HepG2 (cell line): ENCODE measurements around the gene CHI3L1. TPM values are rescaled to one million over a fixed set of nuclear protein-coding genes. Genes with fewer than 3 reads are reported as not detected.

ENCODE experiments used
- AHR ChIP-seq: IDR thresholded peaks from 2 replicates; pipeline ENCODE4 v1.6.1; 2018; ENCODE audit warnings: missing genetic modification reagents, missing compliant biosample characterization
- SAP130 ChIP-seq: IDR thresholded peaks from 2 replicates; pipeline ENCODE4 v1.6.1; 2016; ENCODE audit warnings: low read depth
- SIN3B ChIP-seq: fragments of 150-350 bp; IDR thresholded peaks from 2 replicates; pipeline ENCODE4 v1.6.1; 2014; ENCODE audit warnings: low read length
- ZBTB40 ChIP-seq, 2 experiments: fragments of 450-650 bp in 1 of 2; sonication (generic) in 1 of 2; formaldehyde crosslinking in 1 of 2; IDR thresholded peaks; 2 replicates each; pipeline versions ENCODE4 v1.6.1 to v1.8.0; 2016 to 2022; ENCODE audit warnings: antibody characterized with exemption in 1 of 2, mild to moderate bottlenecking in 1 of 2, missing genetic modification reagents in 1 of 2
- ZMYM3 ChIP-seq: sonication (generic); formaldehyde crosslinking; IDR thresholded peaks from 2 replicates; pipeline ENCODE4 v1.5.1; 2020; ENCODE audit warnings: mild to moderate bottlenecking, missing genetic modification reagents
- ZNF432 ChIP-seq: sonication (generic); formaldehyde crosslinking; IDR thresholded peaks from 2 replicates; pipeline ENCODE4 v1.5.0; 2020; ENCODE audit warnings: missing genetic modification reagents, mild to moderate bottlenecking, borderline replicate concordance
- ZNF749 ChIP-seq: sonication (generic); formaldehyde crosslinking; IDR thresholded peaks from 2 replicates; pipeline ENCODE4 v1.8.0; 2022; ENCODE audit warnings: mild to moderate bottlenecking, missing genetic modification reagents, moderate library complexity, borderline replicate concordance
- ZNF781 ChIP-seq: sonication (generic); formaldehyde crosslinking; IDR thresholded peaks from 2 replicates; pipeline ENCODE4 v1.5.1; 2020; ENCODE audit warnings: borderline replicate concordance, mild to moderate bottlenecking, missing genetic modification reagents; ENCODE audit errors: not compliant biosample characterization
- ZSCAN9 ChIP-seq: IDR thresholded peaks from 2 replicates; pipeline ENCODE4 v1.6.1; 2016; ENCODE audit warnings: borderline replicate concordance
- polyA plus RNA-seq, 8 experiments: library from polyadenylated mRNA; depleted of rRNA in 3 of 8; stranded (reverse) in 7 of 8; unstranded in 1 of 8; fragments of >200 nt; fragmentation: Illumina TruSeq in 4 of 8; extraction: Trizol in 4 of 8; gene quantifications; 2 replicates each; pipeline versions ENCODE4 v1.2.1 to v1.2.3, GENCODE V29; 2011 to 2016; ENCODE audit warnings: low read depth in 4 of 8, missing spikeins in 1 of 8, mixed read lengths in 1 of 8; ENCODE audit not compliant: insufficient read depth in 1 of 8
- total RNA-seq, 5 experiments: library from RNA; depleted of rRNA; stranded (reverse); fragments of >200 nt; fragmentation: Illumina TruSeq; extraction: Trizol; gene quantifications; 2 replicates each; pipeline ENCODE4 v1.2.3, GENCODE V29; 2016; ENCODE audit warnings: low read depth in 1 of 5

CHI3L1 gene
- total and polyA plus RNA-seq, 2 of the 13 experiments (the other 11 are each of a cell fraction or from before 2014, with no cell fraction given): 0.09 to 0.13 TPM

DNA sequence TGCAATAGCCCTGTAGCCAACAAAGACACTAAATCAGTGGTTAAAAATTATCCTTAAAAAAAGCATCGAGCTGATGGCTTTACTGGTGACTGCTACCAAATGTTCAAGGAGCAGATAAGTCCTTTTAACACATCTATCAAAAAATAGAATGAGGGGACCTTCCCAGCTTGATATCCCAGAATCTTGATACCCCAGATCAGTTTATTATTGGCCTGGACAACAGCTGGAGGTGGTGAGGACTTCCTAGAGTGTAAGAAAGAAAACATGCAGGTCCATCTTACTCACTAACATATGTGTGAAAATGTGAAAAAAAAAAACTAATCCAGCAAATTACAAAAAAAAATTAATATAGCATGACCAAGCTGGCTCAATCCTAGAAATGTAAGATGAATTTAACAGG is 21.7 kb upstream of the CHI3L1 start (continued):
- TF ChIP-seq ZBTB40 (IDR thresholded peaks at IDR 0.05) (no peak), ZBTB40 (CRISPR knock-in tag; IDR thresholded peaks at IDR 0.05) (no peak), SIN3B (no peak), ZMYM3 (no peak), ZSCAN9 (no peak), ZNF432 (CRISPR knock-in tag) (no peak), AHR (CRISPR knock-in tag) (no peak), ZNF781 (CRISPR knock-in tag) (no peak), ZNF749 (CRISPR knock-in tag) (no peak), SAP130 (CRISPR knock-in tag) (no peak)
